C4-2B (cell line): ENCODE results near the gene MUC15.
A peak's percentile ranks its signal among the peaks of the same experiment; 100 is the strongest.

Experiments
- H3K27ac ChIP-seq: fragments of 450-650 bp; 2 replicates; pipeline ENCODE4 v1.5.1; 2017
- ZFX ChIP-seq: fragments of 450-650 bp; IDR thresholded peaks from 2 replicates; pipeline ENCODE4 v1.6.1; 2017
- TF ChIP-seq, protein P1 (sequence below): fragments of 450-650 bp; conservative IDR thresholded peaks from 2 replicates; pipeline ENCODE4 v1.5.1; 2017; ENCODE audit warnings: mild to moderate bottlenecking

The MUC15 gene

DNA sequence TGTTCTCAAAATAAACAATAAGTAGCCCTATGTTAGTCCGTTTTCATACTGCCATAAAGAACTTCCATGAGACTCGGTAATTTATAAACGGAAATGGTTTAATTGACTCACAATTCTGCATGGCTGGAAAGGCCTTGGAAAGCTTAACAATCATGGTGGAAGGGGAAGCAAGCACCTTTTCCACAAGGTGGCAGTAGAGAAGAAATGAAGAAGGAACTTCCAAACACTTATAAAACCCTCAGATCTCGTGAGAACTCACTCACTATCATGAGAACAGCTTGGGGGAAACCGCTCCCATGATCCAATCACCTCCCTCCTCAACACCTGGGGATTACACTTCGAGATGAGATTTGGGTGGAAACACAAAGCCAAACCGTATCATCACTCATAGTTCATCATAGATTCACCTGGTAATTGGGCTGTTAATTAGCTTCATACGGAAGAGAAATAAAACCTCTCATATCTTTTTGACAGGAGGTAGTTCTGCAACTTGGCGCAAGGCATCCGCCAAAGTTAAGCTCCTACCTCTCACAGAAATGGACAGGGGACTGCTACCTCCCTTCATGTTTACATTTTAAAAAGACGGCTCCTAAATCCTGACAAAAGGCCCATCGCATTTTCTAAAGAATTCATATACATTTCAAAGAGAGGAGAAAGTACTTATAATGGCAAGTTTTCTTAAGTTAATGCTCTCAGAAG, 49.0 kb downstream of the MUC15 start:
- H3K27ac ChIP-seq, result no peak overlapping the region
- TF ChIP-seq ZFX, result no peak
- TF ChIP-seq, protein P1, sequence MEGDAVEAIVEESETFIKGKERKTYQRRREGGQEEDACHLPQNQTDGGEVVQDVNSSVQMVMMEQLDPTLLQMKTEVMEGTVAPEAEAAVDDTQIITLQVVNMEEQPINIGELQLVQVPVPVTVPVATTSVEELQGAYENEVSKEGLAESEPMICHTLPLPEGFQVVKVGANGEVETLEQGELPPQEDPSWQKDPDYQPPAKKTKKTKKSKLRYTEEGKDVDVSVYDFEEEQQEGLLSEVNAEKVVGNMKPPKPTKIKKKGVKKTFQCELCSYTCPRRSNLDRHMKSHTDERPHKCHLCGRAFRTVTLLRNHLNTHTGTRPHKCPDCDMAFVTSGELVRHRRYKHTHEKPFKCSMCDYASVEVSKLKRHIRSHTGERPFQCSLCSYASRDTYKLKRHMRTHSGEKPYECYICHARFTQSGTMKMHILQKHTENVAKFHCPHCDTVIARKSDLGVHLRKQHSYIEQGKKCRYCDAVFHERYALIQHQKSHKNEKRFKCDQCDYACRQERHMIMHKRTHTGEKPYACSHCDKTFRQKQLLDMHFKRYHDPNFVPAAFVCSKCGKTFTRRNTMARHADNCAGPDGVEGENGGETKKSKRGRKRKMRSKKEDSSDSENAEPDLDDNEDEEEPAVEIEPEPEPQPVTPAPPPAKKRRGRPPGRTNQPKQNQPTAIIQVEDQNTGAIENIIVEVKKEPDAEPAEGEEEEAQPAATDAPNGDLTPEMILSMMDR, result peak; percentile 69

GRCh38 chr11:26519469-26519868, 52.6 kb downstream of the MUC15 start:
- TF ChIP-seq ZFX, result no peak
- TF ChIP-seq, protein P1, result no peak
- H3K27ac ChIP-seq, result no peak overlapping the region

DNA sequence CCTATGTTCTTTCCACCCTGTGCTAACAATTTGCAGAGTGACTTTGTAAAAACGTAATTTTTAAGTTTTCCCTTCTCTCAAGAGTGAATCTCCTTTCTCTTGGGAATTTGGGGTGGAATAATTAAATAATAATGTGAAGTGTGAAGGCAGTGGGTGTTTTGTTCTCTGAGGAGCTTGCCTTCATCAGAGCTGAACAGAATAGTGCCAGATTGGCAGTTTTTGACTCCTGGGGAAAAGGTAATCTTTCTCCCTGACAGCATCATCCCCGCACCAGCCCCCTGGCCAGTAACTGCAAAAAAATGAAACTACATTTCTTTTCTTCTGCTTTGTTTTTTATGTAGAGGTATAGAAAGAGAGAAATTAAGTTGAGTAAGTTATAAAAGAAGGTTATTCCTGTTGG, 59.9 kb downstream of the MUC15 start:
- TF ChIP-seq ZFX, result no peak
- TF ChIP-seq, protein P1, result no peak
- no peak overlapping the region for H3K27ac ChIP-seq

DNA sequence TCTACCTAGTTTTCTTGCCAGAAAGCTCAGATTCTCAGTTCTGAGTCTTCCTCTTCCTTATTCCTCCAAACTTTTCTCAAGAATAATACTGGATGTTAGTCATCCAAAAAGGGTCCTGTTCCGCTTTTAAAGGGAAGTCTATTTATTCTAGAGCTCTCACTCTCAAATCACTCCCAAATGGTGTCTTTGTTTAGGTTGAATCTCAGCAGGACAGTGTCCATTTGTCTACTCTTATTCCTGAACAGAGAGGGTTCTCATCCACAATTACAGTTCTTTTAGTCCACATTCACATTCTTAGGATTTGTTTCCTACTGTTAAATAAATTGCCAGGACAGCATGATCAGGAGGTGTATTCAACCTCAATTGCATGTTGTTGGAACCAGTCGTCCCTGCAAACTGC, 61.3 kb downstream of the MUC15 start:
- TF ChIP-seq ZFX, result no peak
- TF ChIP-seq, protein P1, result no peak
- no peak overlapping the region for H3K27ac ChIP-seq

GRCh38 chr11:26510164-26510563, 61.9 kb downstream of the MUC15 start:
- no peak overlapping the region for H3K27ac ChIP-seq
- TF ChIP-seq ZFX, result no peak
- TF ChIP-seq, protein P1, result no peak
